GM12801 (cell line): ENCODE results near the gene HYLS1.

Experiments used
- TF ChIP-seq, protein P1 (sequence below): IDR thresholded peaks from one replicate; pipeline ENCODE4 v1.5.1; 2011; ENCODE audit warnings: control low read depth; ENCODE audit not compliant: insufficient read length; ENCODE audit errors: extremely low read depth

The HYLS1 gene

DNA sequence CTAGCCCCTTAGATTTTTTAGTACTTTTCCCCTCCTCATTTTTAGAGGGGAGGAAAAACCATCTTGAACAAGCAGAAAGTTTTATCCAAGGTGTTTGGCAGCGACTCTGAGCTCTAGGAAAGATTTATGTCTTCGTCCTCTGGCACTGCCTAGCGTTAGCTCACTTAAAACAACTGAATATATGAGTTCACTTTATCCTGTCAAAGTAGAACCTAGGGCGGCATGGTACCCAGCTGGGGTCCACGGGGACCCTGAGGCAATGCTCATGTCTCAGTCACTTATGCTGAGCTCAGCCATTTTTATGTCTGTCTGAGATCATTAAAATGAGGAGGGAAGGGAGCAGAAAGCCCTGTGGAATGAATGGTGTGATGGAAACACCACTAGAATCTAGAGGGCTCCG, 44.2 kb downstream of the HYLS1 start:
- TF ChIP-seq, protein P1, sequence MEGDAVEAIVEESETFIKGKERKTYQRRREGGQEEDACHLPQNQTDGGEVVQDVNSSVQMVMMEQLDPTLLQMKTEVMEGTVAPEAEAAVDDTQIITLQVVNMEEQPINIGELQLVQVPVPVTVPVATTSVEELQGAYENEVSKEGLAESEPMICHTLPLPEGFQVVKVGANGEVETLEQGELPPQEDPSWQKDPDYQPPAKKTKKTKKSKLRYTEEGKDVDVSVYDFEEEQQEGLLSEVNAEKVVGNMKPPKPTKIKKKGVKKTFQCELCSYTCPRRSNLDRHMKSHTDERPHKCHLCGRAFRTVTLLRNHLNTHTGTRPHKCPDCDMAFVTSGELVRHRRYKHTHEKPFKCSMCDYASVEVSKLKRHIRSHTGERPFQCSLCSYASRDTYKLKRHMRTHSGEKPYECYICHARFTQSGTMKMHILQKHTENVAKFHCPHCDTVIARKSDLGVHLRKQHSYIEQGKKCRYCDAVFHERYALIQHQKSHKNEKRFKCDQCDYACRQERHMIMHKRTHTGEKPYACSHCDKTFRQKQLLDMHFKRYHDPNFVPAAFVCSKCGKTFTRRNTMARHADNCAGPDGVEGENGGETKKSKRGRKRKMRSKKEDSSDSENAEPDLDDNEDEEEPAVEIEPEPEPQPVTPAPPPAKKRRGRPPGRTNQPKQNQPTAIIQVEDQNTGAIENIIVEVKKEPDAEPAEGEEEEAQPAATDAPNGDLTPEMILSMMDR, result no peak

- TF ChIP-seq, protein P1, result no peak
Observed at GRCh38 chr11:125932301-125932700, 44.8 kb downstream of the HYLS1 start.

DNA sequence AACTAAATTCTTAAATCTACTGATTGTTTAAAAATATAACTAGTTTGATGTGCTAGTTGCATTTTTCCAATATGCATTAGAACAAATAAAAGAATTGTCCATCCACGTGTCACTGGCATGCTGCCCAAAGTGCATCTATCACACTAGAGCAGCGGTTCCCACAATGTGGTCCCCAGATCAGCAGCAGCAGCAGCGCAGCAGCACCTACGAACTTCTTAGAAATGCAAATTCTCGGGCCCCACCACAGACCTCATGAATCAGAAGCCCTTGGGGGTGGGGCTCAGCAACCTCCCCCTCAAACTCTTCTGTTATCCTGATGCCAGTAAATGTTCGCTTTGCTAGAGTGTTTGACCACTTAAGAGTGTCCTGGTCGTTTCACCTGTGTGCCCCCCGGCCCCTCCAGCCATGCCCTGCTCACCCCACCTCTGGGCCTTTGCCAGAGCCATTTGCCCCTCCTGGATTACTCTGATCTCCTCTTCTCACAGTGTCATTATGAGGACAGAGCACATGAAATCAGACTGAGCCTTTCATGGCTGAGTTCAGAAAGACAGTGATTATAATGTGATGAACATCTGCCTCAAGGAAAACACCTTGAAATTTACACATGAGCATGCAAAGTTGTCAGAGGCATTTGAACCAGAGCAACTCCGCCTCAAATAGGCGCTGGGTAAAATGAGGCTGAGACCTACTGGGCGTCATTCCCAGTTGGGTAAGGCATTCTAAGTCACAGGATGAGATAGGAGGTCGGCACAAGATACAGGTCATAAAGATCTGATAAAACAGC, 45.8 kb downstream of the HYLS1 start:
- TF ChIP-seq, protein P1, result no peak

DNA sequence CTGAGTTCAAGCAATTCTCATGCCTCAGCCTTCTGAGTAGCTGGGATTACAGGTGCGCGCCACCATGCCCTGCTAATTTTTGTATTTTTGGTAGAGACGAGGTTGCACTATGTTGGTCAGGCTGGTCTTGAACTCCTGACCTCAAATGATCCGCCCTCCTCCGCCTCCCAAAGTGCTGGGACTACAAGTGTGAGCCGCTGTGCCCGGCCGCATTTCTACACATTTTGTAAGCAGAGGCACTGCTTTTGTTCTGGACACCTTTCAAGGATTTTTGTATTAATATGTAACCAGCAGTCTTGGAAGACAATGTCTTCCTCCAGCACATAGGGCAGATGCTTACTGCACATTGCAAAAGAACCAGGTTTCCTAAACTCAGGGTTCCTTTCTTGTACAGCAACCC, 47.0 kb downstream of the HYLS1 start:
- TF ChIP-seq, protein P1, result no peak

- TF ChIP-seq, protein P1, result no peak
Observed at GRCh38 chr11:125935056-125935455, 47.6 kb downstream of the HYLS1 start.

GRCh38 chr11:125935618-125936199, 48.2 kb downstream of the HYLS1 start:
- TF ChIP-seq, protein P1, result no peak

DNA sequence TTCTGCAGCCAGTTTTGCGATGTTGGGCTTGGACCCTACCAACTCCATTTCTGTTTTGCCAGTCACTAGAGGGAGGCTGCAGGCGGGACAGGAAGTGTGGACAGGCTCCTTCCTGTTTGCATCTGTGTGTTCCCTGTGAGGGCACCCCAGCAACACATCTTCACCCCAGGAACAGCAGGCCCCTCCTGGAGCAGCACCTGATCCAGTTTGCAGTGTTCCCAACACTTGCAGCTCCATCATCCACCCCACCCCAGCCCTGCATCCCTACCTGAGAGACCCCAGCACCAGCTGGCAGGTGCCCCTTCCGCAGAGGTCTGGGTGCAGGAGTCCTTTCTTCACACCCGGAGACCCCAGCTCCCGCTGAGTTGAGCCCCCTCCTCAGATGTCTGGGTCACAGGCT, 51.0 kb downstream of the HYLS1 start:
- TF ChIP-seq, protein P1, result no peak
